ENCODE measurements around the gene R3HDM1.
"Not testable (repeated sequence)": the region's sequence is repeated elsewhere in the genome, so short reads cannot be mapped to it uniquely, and the experiment has no call there.

DNA sequence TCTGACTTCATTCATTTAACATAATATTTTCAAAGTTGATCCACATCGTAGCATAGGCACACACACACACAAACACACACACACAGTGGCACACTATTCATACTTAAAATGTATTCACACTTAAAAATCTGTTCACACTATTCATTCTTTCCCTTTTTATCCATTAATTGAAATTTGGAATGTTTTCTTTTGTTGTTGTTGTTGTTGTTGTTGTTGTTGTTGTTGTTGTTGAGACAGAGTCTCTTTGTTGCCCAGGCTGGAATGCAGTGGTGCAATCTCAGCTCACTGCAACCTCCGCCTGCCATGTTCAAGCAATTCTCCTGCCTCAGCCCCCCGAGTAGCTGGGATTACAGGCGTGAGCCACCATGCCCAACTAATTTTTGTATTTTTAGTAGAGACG, 123.0 kb downstream of the R3HDM1 start:
- TF ChIP-seq, protein P1, sequence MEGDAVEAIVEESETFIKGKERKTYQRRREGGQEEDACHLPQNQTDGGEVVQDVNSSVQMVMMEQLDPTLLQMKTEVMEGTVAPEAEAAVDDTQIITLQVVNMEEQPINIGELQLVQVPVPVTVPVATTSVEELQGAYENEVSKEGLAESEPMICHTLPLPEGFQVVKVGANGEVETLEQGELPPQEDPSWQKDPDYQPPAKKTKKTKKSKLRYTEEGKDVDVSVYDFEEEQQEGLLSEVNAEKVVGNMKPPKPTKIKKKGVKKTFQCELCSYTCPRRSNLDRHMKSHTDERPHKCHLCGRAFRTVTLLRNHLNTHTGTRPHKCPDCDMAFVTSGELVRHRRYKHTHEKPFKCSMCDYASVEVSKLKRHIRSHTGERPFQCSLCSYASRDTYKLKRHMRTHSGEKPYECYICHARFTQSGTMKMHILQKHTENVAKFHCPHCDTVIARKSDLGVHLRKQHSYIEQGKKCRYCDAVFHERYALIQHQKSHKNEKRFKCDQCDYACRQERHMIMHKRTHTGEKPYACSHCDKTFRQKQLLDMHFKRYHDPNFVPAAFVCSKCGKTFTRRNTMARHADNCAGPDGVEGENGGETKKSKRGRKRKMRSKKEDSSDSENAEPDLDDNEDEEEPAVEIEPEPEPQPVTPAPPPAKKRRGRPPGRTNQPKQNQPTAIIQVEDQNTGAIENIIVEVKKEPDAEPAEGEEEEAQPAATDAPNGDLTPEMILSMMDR (IDR thresholded peaks at IDR 0.05; ENCODE audit: low read depth, low read length, poor library complexity, severe bottlenecking) = not testable (repeated sequence)
- not testable (repeated sequence) for TF ChIP-seq EZH2phosphoT487 (IDR thresholded peaks at IDR 0.05; ENCODE audit: borderline replicate concordance, low read length)
